HK-2 (cell line): Measurements from ENCODE around the gene ACOT11.
"Not testable (repeated sequence)": the region's sequence is repeated elsewhere in the genome, so short reads cannot be mapped to it uniquely, and the experiment has no call there.

Source experiments
- DNase-seq: peaks from one replicate; pipeline ENCODE4 v3.0.0-alpha.2; 2018; ENCODE audit not compliant: unreplicated experiment

Gene ACOT11

DNA sequence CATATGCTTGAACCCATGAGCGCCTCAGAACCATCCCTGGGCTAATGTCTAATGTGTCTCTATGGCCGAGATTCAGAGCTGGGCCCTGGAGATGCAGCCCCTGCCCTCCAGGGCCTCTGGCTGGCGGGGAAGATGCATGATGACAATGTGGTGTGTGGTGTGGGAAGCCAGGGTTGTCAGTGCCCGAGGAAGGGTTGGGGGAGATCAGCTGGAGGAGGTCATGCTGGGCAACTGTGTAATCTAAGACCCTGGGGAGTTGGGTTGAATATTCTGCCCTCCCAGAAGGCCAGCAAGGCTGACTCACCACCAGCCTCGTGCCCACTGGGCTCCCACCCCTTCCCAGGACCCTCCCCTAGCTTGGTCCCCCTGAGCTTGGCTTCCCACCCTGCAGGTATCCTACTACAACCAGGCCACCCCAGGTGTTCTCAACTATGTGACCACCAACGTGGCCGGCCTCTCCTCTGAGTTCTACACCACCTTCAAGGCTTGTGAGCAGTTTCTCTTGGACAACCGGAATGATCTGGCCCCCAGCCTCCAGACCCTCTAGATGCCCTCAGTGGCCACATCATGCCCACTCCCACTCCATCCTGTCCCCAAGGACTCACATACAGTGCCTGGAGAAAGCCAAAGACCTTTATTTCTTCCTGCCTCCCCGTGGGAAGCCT, 60.7 kb downstream of the ACOT11 start:
- DNase-seq: no peak

DNA sequence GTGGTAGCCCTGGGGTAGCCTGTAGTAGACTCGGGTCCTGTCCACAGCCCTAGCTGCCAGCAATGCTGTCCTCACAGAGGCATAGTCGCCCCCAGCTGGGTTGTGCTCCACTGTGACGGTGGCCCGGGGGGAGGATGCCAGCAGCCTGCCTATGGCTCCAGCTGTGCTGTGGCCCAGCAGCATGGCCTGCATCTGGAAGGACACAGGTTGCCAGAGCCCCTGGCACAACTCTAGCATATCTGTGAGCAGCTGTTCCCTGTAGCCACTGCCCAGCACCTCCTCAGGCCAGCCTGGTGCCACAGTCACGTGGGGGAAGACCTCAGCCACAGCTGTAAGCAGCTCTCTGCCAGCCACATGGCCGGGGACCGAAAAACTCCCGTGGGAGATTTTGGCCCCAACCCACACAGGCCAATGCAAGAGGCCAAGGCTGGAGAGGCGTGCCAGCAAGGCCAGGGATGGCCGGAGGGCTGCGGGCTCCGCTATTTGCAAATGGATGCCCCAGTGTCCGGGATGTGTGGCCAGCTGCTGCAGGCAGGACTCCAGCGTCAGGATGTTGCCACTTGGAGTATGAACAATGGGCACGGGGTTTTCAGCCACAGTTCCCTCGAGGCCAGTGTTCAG, 61.4 kb downstream of the ACOT11 start:
- DNase-seq: no peak

DNA sequence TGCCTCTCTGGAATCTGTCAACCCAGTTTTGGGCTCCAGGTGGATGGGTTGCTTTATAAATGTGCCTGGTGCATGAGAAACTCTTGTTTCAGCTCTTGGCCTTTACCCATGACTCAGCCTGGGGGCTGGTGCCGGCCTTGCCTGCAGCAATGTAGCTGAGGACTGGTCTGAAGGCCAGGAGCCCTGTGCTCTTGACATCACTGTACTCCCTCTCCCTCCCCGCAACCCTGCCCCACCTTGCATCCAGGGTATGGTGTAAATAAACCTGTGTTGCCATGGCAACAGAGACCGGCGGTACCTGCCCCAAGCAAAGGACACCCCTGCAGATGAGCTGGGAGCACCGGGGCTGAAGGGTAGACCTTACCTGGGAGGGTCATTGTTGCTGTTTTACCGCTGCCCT, 62.0 kb downstream of the ACOT11 start:
- no peak for DNase-seq

DNA sequence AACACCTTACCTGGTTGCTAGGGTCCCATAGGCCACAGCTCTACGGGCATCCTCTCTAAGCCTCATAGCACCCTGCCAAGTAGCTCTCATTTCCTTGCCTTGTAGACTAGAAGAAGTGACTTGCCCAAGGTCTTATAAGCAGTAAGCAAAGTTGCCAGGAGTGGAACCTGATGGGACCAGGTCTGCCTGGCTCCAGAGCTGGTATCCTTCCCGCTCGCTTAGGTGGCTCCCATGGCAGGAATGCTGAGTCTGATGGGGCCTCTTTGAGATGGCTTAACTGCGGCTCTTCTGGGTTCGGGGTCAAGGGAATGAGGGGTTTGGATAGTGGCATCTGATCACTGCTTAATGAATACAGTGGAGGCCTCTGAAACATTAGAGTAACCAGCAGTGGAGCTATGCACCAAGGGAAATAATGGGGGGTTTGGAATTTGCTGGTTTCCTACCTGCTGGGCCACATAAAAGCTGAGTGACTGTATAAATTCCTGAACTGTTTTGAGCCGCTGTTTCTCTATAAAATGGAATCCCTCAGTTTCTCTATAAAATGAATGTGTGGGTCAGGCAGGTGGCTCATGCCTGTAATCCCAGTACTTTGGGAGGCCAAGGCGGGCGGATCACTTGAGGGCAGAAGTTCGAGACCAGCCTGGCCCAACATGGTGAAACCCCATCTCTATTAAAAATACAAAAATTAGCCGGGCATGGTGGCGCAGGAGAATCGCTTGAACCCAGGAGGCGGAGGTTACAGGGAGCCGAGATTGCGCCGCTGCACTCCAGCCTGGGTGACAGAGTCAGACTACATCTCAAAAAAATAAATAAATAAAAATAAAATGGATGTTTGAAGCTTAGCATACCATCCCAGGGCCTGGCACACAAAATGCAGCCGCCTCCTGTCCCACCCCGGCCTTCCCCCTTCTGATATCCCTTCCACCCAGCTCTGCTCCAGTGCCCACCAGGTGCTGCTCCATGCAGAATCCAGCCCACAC, 62.9 kb downstream of the ACOT11 start:
- DNase-seq: no peak

DNA sequence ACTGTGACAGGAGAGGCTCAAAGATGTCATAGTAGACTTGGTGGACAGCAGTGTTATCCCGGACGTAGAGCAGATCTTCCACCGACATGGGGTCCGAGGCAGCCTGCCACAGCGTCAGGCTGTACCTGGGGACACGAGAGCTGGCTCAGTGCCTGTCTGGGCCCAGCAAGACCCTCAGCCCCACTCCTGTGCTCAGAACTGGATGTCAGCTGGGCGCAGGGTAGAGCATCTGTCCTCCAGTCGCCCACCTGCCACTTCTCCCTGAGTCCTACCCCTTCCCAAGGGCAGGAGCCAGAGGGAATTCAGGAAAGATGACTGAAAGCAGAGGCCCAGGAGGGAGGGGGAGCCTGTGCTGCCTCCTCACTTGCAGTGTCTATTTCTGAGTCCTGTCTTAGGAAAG, 63.6 kb downstream of the ACOT11 start:
- no peak for DNase-seq

- DNase-seq: no peak
Measured at GRCh38 chr1:54614024-54614423, 66.0 kb downstream of the ACOT11 start.

DNA sequence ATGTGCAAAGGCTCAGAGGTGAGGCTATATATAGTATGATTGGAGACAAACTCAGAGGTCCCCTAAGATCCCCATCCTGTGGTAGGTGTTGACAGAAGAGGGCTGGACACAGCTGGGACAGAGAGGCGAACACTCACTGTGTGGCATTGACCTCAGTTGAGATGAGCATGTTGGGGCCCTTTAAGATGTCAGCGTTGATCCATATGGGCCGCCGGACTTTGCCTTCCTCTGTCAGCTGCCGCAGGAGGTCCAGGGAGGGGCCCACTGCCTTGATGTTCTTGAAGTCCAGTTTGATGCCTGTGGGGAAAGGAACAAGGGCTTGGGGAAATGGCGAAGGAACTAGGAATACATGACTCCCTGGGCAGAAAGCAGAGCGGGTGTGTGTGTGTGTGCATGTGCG, 66.5 kb downstream of the ACOT11 start:
- no peak for DNase-seq

GRCh38 chr1:54615531-54616279, 67.7 kb downstream of the ACOT11 start:
- DNase-seq: no peak

DNA sequence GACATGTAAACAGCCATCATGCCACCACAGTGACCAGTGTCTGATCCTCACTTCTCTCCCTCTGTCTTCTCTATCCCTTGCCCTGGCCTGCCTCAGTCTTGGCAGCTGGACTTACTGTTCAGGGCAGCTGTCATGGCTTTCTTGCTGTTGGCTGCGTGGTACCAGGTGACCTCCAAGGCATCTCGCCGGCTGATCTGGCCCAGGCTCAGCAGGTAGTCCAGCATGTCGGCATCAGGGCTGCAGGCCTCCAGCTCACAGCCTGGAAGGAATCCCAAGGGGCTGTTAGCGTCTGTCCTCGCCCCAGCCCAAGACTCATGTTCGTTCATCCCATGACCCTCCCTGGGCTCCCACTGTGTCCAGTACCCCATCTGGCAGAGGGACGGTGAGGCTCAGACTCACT, 71.7 kb downstream of the ACOT11 start:
- no peak for DNase-seq

GRCh38 chr1:54623216-54624007, 75.4 kb downstream of the ACOT11 start, which contains the start of gene FAM151A:
TSS of gene FAM151A (minus strand) at chr1:54623525. CDS start at chr1:54623395, 130 bp downstream.
- no peak for DNase-seq

DNA sequence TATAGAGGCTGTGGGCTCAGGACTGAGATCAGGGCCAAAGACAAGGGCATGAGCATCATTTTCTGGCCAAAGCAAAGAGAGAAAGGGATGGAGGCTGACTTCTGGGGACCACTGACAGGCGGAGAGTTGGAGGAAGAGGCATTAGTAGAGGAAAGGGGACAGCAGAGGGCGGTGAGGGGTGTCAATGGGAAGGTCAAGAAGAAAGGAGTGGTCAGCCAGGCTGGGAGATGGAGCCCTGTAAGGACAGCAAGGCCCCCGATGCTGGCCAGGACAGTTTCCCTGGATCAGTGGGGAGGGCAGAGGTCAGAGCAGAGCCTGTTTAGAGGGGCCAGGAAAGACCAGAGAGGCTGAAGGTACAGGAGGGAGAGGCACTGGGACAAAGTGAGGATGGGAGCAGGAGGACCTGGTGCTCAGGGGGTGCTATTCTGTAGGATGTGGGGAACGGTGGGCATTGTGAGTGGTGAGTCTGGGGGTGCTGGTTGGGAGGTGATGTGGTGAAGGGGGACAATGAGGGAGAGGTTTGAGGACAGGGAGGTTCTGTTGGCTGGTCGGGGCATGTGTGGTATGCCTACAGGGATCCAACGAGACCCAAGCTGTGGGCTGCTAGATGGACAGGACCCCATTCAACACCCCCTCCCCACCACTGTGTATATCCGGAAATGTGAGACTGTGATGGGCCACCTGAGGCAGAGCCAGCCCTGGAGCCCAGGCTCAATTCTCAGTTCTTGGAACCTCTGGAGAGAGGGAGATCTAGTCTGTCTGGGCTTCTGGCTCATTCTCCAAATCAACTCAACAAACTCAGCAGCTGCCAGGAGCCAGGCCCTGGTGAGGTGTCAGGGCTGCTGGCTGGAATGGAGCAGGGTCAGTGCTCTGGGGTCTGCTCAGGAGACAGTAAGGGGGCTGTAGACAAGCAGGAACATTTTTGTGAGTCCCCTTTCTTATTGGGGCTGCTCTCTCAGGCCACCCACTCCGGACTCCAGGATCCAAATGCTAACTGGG, 76.7 kb downstream of the ACOT11 start:
- DNase-seq: no peak

DNA sequence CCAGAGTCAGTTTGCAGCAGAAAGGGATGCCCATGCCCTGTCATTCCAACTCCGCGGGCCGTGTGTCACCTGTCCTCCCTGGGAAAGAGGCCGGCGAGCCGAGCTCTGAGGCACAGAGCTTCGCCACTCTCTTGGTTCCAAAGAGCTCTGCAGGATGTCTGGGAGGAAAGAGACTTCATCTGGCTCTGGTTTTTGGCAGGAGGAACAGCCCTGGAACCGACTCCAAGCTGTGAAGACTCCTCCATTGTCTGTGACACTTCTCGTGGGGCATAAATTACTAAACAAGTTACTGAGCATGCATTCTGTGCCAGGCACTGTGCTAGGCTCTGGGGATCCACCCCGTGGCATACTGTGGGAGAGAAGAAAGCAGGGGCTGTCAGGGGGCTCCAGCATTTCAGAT, 79.2 kb downstream of the ACOT11 start:
- DNase-seq: no peak

DNA sequence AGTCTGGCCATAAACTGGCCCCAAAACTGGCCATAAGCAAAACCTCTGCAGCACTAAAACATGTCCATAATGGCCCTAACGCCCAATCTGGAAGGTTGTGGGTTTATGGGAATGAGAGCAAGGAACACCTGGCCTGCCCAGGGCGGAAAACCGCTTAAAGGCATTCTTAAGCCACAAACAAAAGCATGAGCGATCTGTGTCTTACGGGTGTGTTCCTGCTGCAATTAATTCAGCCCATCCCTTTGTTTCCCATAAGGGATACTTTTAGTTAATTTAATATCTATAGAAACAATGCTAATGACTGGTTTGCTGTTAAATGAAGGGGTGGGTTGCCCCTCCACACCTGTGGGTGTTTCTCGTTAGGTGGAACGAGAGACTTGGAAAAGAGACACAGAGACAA, 87.8 kb downstream of the ACOT11 start:
- not testable (repeated sequence) for DNase-seq

DNA sequence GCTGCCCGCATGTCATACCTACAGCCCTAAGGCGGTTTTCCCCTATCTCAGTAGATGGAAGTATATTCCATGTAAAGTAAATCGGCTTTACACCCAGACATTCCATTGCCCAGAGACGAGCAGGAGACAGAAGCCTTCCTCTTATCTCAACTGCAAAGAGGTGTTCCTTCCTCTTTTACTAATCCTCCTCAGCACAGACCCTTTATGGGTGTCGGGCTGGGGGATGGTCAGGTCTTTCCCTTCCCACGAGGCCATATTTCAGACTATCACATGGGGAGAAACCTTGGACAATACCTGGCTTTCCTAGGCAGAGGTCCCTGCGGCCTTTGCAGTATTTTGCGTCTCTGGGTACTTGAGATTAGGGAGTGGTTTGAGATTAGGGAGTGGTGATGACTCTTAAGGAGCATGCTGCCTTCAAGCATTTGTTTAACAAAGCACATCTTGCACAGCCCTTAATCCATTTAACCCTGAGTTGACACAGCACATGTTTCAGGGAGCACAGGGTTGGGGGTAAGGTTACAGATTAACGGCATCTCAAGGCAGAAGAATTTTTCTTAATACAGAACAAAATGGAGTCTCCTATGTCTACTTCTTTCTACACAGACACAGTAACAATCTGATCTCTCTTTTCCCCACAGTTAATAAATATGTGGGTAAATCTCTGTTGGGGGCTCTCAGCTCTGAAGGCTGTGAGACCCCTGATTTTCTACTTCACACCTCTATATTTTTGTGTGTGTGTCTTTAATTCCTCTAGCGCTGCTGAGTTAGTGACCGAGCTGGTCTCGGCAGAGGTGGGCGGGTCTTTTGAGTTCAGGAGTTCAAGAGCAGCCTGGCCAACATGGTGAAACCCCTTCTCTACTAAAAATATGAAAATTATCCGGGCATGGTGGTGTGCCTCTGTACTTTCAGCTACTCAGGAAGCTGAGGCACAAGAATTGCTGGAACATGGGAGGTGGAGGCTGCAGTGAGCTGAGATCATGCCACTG, 88.7 kb downstream of the ACOT11 start:
- not testable (repeated sequence) for DNase-seq

DNA sequence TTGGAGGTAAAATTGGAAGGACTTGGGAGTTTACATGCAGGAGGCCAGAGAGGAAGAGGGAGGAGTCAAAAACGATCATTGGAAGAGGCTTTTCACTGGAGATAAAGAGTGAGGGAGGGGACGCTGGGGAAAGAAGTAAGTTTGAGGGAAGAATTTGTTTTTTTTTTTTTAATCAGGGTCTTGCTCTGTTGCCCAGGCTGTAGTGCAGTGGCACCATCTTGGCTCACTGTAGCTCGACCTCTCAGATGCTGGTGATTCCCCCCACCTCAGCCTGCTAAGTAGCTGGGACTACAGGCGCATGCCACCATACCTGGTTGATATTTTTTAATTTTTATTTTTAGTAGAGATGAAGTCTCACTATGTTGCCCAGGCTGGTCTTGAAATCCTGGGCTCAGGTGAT, 92.3 kb downstream of the ACOT11 start:
- DNase-seq: no peak

DNA sequence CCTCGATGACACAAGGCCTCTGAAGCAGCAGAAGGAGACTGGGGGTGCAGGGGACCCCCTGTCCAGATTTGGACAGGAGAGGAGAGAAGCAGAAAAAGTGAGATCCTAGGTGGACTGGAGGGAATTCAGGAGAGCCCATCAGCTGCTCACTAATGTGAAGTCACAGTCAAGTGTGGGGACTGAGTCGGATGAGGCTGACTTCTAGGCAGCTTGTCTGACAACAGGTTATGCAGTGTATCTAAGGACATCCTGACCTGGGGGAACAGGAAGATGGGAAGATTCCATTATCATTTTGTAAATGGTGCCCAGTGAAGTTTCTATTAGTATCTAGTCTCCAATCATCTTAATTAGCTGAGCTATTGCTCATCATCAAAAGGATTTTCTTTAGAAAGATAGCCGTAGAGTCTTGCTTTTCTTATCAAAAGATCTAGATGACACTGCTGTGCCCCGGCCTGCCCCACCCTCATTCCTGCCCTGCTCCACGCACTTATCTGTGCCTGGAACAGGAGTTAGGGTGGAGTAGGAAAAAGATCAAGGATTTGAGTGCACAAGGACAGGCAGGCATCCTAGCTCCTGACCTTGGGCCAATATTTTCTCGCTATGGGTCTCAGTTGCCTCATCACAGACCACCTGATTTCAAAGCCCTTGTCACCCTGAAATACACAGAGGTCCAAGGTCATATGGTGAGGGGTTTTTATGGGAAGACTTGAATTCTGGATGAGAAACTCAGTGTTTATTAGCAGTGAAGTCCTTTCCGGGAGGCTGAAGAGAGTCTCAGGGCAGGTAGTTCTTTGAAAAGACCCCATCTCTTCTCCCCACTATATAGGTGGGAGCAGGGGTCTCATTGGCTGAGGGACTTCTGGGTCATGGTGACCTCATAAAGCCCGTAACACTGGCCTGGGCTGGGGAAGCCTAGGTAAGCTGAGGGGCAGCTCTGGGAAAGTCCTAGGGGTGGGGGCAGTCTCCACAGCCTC, 93.1 kb downstream of the ACOT11 start, which contains the start of gene MROH7:
Gene MROH7 (plus strand): TSS at position 924 of the 974 bp plus-strand sequence. CDS start 11,141 bp downstream, outside the sequence.
- no peak for DNase-seq

- no peak for DNase-seq
Measured at GRCh38 chr1:54643736-54644135, 95.7 kb downstream of the ACOT11 start.
